Measurements from ENCODE around the gene CAMTA2.

DNA sequence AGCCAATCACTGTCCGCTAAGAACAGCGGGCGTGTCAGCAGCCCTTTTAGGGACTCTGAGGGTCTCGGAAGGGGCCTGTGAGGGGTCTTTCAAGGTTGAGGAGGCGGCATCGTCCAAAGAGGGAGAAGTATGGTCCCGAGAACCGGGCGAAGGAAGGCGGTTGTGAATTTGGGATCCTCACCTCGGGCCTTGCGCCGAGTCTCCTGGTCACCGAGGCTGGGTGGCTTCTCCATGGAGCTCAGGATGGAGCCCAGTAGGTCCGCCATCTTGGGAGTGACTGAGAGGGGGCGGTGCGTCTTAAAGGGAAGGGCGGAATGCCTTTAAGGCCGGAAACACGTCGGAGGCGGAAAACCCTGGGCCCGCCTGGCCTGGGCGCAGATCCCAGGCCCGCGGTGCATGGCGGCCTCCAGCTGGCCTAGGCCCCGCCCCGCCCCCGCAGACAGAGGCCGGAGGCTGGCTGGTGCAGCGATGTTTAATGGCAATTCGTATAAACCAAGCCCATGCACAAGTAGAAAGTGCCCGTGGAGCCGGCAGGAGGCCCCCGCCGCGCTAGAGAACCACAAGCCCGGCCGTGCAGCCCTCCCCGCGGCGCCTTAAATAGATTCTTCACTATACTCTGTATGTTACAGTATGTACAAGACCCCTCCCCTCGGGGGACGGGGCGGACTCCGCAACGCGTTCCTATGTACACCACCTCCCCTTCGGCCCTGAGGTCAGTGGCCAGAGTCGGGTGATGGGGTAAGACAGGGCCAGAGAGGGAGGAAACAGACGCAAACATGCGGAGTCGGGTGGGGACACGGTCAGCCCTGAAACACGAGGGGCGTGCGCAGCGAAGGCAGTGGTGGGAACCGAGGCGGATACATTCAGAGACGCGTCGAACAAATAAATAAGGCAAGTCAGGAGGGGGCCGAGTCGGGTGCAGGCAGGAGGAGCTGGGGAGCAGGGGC lies 19.7 kb downstream of the CAMTA2 start, which contains the start of gene SPAG7:
- TF ChIP-seq, protein P1, sequence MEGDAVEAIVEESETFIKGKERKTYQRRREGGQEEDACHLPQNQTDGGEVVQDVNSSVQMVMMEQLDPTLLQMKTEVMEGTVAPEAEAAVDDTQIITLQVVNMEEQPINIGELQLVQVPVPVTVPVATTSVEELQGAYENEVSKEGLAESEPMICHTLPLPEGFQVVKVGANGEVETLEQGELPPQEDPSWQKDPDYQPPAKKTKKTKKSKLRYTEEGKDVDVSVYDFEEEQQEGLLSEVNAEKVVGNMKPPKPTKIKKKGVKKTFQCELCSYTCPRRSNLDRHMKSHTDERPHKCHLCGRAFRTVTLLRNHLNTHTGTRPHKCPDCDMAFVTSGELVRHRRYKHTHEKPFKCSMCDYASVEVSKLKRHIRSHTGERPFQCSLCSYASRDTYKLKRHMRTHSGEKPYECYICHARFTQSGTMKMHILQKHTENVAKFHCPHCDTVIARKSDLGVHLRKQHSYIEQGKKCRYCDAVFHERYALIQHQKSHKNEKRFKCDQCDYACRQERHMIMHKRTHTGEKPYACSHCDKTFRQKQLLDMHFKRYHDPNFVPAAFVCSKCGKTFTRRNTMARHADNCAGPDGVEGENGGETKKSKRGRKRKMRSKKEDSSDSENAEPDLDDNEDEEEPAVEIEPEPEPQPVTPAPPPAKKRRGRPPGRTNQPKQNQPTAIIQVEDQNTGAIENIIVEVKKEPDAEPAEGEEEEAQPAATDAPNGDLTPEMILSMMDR (IDR thresholded peaks at IDR 0.05) = no peak
- peak; percentile 66 to 77 for TF ChIP-seq POLR2A (IDR thresholded peaks at IDR 0.05)

All from tibial nerve (tissue), 3 donors.